ENCODE data around the gene GFRA1. TPM values are rescaled to one million over a fixed set of nuclear protein-coding genes. Genes with fewer than 3 reads are reported as not detected.

GFRA1 gene
- total and polyA plus RNA-seq, 10 donors = 0.52 to 36.5 (median 4.5) TPM

DNA sequence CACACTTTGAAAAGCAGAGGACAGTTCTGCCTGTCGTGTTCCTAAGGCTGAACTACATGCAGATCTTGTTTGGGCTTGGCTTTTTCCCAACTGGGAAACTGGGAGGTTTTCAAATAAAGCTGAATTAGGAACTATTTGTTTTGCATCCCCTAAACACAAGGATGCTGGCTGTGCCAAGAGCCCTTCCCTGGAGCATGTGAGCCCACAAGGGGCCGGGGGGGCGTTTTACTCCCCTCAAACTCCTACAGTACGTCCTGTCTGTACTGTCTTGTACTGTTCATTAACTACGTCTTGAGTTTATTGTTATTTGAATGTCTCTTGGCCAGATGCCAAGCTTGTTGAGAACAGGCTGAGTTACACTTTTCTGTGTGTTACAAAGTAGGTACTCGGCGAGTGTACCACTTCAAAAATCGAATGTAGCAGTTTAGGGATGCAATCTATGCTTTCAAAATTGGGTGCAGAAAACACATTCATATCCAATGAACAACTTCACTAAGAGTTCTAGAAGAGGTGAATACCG lies 94.9 kb downstream of the GFRA1 start:
- Histone ChIP-seq H3K4me1 (no peaks in the 10 kb centered on the region), H3K27me3 (replicated peaks in 1 of 7) (no peaks in the 10 kb centered on the region), H3K27ac (no peak overlapping the region), H3K9me3 (no peaks in the 10 kb centered on the region), H3K36me3 (no peaks in the 10 kb centered on the region), H3K4me3 (no peak overlapping the region)
- DNase-seq = no peak
- WGBS, 5 donors = 55 to 69% (median 57%) methylated on average over 9 of the region's 9 CpGs
- intact Hi-C loops (cut with DNase I; ENCODE audit: low total_unique reads) = no loop called here
- TF ChIP-seq, protein P1, sequence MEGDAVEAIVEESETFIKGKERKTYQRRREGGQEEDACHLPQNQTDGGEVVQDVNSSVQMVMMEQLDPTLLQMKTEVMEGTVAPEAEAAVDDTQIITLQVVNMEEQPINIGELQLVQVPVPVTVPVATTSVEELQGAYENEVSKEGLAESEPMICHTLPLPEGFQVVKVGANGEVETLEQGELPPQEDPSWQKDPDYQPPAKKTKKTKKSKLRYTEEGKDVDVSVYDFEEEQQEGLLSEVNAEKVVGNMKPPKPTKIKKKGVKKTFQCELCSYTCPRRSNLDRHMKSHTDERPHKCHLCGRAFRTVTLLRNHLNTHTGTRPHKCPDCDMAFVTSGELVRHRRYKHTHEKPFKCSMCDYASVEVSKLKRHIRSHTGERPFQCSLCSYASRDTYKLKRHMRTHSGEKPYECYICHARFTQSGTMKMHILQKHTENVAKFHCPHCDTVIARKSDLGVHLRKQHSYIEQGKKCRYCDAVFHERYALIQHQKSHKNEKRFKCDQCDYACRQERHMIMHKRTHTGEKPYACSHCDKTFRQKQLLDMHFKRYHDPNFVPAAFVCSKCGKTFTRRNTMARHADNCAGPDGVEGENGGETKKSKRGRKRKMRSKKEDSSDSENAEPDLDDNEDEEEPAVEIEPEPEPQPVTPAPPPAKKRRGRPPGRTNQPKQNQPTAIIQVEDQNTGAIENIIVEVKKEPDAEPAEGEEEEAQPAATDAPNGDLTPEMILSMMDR (IDR thresholded peaks at IDR 0.05 in 8 of 11, conservative IDR thresholded peaks at IDR 0.05 in 3 of 11) = no peak
- no peak for TF ChIP-seq POLR2A (IDR thresholded peaks at IDR 0.05)
- no peak for TF ChIP-seq POLR2AphosphoS5 (IDR thresholded peaks at IDR 0.05)

DNA sequence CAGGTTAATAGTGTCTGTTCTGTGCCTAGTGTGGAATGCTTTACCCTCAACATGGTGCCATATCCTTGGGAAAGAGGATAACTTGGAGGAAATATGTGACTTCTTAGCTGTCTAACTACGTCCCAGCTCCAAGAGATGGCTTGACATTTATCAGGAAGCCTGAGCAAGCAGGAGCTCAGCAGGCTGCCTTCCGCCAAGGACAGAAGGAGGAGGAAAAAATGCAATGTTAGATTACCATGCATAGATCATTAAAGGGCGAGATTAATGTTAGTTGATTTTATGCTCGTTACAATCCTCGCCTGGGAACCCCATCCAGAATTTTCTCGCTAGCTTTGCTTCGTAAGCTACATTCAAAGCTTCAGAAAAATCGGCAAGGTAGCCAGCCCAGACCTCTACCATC lies 97.8 kb downstream of the GFRA1 start:
- Histone ChIP-seq H3K36me3 (no peaks in the 10 kb centered on the region), H3K4me1 (no peaks in the 10 kb centered on the region), H3K4me3 (no peak overlapping the region), H3K9me3 (peaks cover 0 to under 1% (median 0%) of the 10 kb centered on the region in 8 donors), H3K27ac (no peak overlapping the region), H3K27me3 (replicated peaks in 1 of 7) (no peaks in the 10 kb centered on the region)
- intact Hi-C loops (cut with DNase I; ENCODE audit: low total_unique reads) = no loop called here
- WGBS, 5 donors = 83 to 93% (median 90%) methylated on average over 8 of the region's 8 CpGs
- TF ChIP-seq POLR2A (IDR thresholded peaks at IDR 0.05) (no peak), POLR2AphosphoS5 (IDR thresholded peaks at IDR 0.05) (no peak)
- TF ChIP-seq, protein P1 (IDR thresholded peaks at IDR 0.05 in 8 of 11, conservative IDR thresholded peaks at IDR 0.05 in 3 of 11) = no peak
- no peak for DNase-seq

DNA sequence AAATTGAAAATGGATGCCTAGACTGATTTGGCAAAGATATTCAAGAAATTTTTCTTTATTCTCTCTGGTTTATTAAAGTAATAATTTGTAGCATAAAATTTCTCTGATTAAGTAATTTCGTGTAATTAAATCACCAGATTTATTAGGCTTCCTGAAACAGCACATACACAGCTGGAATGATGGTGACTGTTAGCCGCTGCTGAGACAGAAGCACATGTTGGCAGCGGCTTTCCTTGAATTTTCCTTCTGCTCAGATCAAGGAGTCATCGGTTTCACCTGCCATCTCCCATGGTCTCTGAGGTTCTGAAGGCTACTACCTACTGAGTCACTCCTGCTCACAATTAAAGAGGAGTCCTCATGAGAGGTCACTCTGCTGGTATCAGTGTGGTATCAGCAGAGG lies 101.5 kb downstream of the GFRA1 start:
- Histone ChIP-seq H3K4me3 (no peak overlapping the region), H3K9me3 (peaks cover 0 to 19% (median 3%) of the 10 kb centered on the region in 8 donors), H3K27me3 (replicated peaks in 1 of 7) (no peaks in the 10 kb centered on the region), H3K36me3 (no peaks in the 10 kb centered on the region), H3K4me1 (no peaks in the 10 kb centered on the region), H3K27ac (no peak overlapping the region)
- TF ChIP-seq POLR2AphosphoS5 (IDR thresholded peaks at IDR 0.05) (no peak), POLR2A (IDR thresholded peaks at IDR 0.05) (no peak)
- TF ChIP-seq, protein P1 (IDR thresholded peaks at IDR 0.05 in 8 of 11, conservative IDR thresholded peaks at IDR 0.05 in 3 of 11) = no peak
- DNase-seq = no peak
- 78 to 94% (median 86%) methylated on average over 4 of the region's 4 CpGs for WGBS, 5 donors
- intact Hi-C loops (cut with DNase I; ENCODE audit: low total_unique reads) = no loop called here

DNA sequence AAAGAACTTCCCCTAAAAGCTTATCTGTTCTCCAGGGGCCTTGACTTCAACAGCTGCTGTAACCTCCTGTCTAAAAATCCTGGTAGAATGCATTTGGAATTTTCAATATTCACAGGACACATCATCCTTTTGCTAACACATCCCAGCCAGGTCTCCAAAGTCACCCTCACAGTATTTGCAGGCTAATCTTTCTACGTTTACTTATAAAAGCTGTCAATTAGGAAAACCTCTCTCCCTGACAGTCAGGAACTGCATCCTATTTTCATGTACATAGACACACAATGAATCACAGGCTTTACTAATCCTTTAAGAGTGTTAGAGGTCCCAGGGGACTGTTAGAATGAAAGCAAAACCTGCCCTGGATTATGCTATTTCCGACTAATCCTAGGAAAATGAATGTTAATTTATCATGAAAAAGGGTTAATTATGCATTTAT lies 102.2 kb downstream of the GFRA1 start:
- Histone ChIP-seq H3K27me3 (replicated peaks in 1 of 7) (no peaks in the 10 kb centered on the region), H3K27ac (no peak overlapping the region), H3K4me3 (no peak overlapping the region), H3K4me1 (no peaks in the 10 kb centered on the region), H3K9me3 (peaks cover 0 to 19% (median 3%) of the 10 kb centered on the region in 8 donors), H3K36me3 (no peaks in the 10 kb centered on the region)
- intact Hi-C loops (cut with DNase I; ENCODE audit: low total_unique reads) = no loop called here
- 42 to 54% (median 48%) methylated on average over 2 of the region's 2 CpGs for whole genome bisulfite sequencing, 5 donors
- no peak for DNase-seq
- TF ChIP-seq, protein P1 (IDR thresholded peaks at IDR 0.05 in 8 of 11, conservative IDR thresholded peaks at IDR 0.05 in 3 of 11) = no peak
- TF ChIP-seq POLR2AphosphoS5 (IDR thresholded peaks at IDR 0.05) = no peak
- TF ChIP-seq POLR2A (IDR thresholded peaks at IDR 0.05) = no peak

Data from spleen (tissue), 11 donors.